NCI-H1694 (cell line): Measurements from ENCODE around the gene OR8G1.
A peak's percentile ranks its signal among the peaks of the same experiment; 100 is the strongest.
"Not testable (repeated sequence)": the region's sequence is repeated elsewhere in the genome, so short reads cannot be mapped to it uniquely, and the experiment has no call there.

Source experiments
- DNase-seq: peaks from one replicate; lab custom pipeline; 2025; lab: John Stamatoyannopoulos, UW

OR8G1 gene

GRCh38 chr11:124240621-124241397 is at the start of gene OR8G1:
Gene OR8G1, plus strand, starts transcription at chr11:124241095. Its CDS starts 8,581 bp downstream, at chr11:124249676.
- DNase-seq, result no peak

GRCh38 chr11:124193221-124194010 is 47.5 kb upstream of the OR8G1 start:
- DNase-seq, result no peak

GRCh38 chr11:124194293-124195188 is 46.4 kb upstream of the OR8G1 start:
- no peak for DNase-seq

- peak; percentile 2 for DNase-seq
Measured at GRCh38 chr11:124195189-124195734, 45.6 kb upstream of the OR8G1 start.

GRCh38 chr11:124197999-124198398 is 42.9 kb upstream of the OR8G1 start:
- DNase-seq, result no peak

GRCh38 chr11:124198897-124199296 is 42.0 kb upstream of the OR8G1 start:
- DNase-seq, result no peak

- no peak for DNase-seq
Measured at GRCh38 chr11:124199702-124200101, 41.2 kb upstream of the OR8G1 start.

GRCh38 chr11:124200671-124201070 is 40.2 kb upstream of the OR8G1 start:
- no peak for DNase-seq

GRCh38 chr11:124202951-124203350 is 37.9 kb upstream of the OR8G1 start:
- DNase-seq, result no peak

GRCh38 chr11:124204008-124204407 is 36.9 kb upstream of the OR8G1 start:
- DNase-seq, result no peak

GRCh38 chr11:124207102-124207792 is 33.6 kb upstream of the OR8G1 start:
- no peak for DNase-seq

- no peak for DNase-seq
Measured at GRCh38 chr11:124209824-124210357, 31.0 kb upstream of the OR8G1 start.

GRCh38 chr11:124210421-124210820 is 30.5 kb upstream of the OR8G1 start:
- no peak for DNase-seq

GRCh38 chr11:124211321-124211720 is 29.6 kb upstream of the OR8G1 start:
- no peak for DNase-seq

GRCh38 chr11:124214027-124214426 is 26.9 kb upstream of the OR8G1 start:
- DNase-seq, result no peak

GRCh38 chr11:124219126-124219525 is 21.8 kb upstream of the OR8G1 start:
- no peak for DNase-seq

- no peak for DNase-seq
Measured at GRCh38 chr11:124222407-124222806, 18.5 kb upstream of the OR8G1 start.

GRCh38 chr11:124224618-124225423 is 16.1 kb upstream of the OR8G1 start:
- DNase-seq, result not testable (repeated sequence)

GRCh38 chr11:124225471-124225870 is 15.4 kb upstream of the OR8G1 start:
- no peak for DNase-seq

- no peak for DNase-seq
Measured at GRCh38 chr11:124233376-124233775, 7.5 kb upstream of the OR8G1 start.
